ENCODE results near the gene PEG3.

- no peak for TF ChIP-seq POLR2A (IDR thresholded peaks at IDR 0.05)
- no peak for TF ChIP-seq CTCF (IDR thresholded peaks at IDR 0.05)
These were observed 16.3 kb upstream of the PEG3 start for GRCh38 chr19:56856822-56857221.

All from thyroid gland (tissue), 4 donors.